Large intestine (tissue), 1 donor: ENCODE measurements around the gene DNM1L. TPM values are rescaled to one million over a fixed set of nuclear protein-coding genes. Genes with fewer than 3 reads are reported as not detected.

Experiments used
- polyA plus RNA-seq: library from polyadenylated mRNA; unstranded; fragments of 120-200 nt; gene quantifications from one replicate; pipeline ENCODE4 v1.2.1, GENCODE V29; 2013

Gene DNM1L
- polyA plus RNA-seq, 1 donor = 88.0 TPM

Other genes starting within 250 kb of the DNM1L start
- gene YARS2, start 76.6 kb downstream of the DNM1L start, polyA plus RNA-seq = 22.9 TPM
- gene PKP2, start 217.5 kb downstream of the DNM1L start, polyA plus RNA-seq = 37.1 TPM